ENCODE results near the gene GLIPR1.

DNA sequence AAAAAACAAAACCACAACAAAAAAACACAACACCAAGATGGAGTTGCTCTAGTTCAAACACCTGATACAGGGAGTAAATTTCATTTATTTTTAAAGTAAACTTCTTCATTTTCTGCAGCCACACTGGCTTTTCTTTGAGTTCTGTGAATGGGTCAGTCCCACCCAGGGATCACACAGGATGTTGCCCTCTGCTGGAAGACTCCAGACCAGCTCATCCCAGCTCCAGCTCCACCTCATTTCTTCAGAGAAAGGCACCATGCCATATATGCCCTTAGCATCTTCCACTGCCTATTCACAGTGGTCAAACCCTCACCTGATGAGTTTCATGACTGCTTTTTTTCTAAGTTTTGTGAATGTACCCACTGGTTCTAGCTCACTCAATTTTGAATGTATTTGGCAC, 8.0 kb downstream of the GLIPR1 start:
- TF ChIP-seq, protein P1, sequence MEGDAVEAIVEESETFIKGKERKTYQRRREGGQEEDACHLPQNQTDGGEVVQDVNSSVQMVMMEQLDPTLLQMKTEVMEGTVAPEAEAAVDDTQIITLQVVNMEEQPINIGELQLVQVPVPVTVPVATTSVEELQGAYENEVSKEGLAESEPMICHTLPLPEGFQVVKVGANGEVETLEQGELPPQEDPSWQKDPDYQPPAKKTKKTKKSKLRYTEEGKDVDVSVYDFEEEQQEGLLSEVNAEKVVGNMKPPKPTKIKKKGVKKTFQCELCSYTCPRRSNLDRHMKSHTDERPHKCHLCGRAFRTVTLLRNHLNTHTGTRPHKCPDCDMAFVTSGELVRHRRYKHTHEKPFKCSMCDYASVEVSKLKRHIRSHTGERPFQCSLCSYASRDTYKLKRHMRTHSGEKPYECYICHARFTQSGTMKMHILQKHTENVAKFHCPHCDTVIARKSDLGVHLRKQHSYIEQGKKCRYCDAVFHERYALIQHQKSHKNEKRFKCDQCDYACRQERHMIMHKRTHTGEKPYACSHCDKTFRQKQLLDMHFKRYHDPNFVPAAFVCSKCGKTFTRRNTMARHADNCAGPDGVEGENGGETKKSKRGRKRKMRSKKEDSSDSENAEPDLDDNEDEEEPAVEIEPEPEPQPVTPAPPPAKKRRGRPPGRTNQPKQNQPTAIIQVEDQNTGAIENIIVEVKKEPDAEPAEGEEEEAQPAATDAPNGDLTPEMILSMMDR (IDR thresholded peaks at IDR 0.05; ENCODE audit: low read length), result peak; percentile 38
- no peak for TF ChIP-seq EZH2 (IDR thresholded peaks at IDR 0.05; ENCODE audit: borderline replicate concordance, low read length)
